HG02973 (cell line): ENCODE measurements around the gene MSTN.

ENCODE experiments used
- ATAC-seq: cut with Tn5 transposase; IDR thresholded peaks from one replicate; pipeline ENCODE4 v1.9.1; 2021; ENCODE audit warnings: moderate library complexity; ENCODE audit not compliant: unreplicated experiment

MSTN gene

GRCh38 chr2:190062601-190063000 lies at the start of gene MSTN:
Gene MSTN (minus strand): TSS chr2:190062729. CDS start chr2:190062596, 133 bp downstream.
- no peak for ATAC-seq

DNA sequence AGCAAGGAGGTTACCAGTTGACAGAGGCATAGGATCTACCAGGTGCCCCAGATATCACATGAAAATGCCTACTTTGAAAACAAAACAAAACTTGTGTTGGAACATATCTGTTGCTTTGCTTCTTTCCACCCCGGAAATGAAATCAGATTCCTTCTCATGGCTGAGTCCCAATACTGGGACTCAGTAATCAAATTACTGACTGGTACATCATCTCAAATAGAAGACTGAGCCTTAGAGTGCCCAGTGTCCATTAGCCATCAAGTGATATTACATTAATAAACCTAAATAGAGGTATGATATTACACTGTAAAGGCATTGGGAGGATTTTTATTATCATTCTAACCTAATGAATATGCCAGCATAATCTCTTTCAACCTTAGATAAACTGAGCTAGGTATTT lies 48.6 kb upstream of the MSTN start:
- ATAC-seq, result no peak

- ATAC-seq, result no peak
Observed at GRCh38 chr2:190110699-190111098, 48.2 kb upstream of the MSTN start.

DNA sequence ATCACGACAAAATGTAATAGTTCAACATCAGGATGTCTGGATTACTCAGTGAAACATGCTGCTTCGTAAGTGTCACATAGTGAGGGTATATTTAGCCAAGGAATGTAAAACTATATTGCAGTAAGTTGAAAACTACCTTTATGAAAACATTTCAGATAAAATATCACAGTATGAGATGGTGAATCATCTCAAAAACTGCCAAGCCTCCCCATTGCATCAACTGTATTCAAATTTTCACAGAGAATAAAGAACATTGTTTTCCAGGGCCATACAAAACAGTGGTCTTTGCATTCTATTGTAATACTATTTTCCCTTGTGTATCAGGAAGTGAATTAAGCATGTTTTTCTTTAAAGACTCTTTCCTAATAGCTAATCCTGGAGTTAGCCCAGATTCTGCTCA lies 47.6 kb upstream of the MSTN start:
- no peak for ATAC-seq

- no peak for ATAC-seq
Observed at GRCh38 chr2:190107409-190107808, 44.9 kb upstream of the MSTN start.

- ATAC-seq, result no peak
Observed at GRCh38 chr2:190106783-190107182, 44.3 kb upstream of the MSTN start.

DNA sequence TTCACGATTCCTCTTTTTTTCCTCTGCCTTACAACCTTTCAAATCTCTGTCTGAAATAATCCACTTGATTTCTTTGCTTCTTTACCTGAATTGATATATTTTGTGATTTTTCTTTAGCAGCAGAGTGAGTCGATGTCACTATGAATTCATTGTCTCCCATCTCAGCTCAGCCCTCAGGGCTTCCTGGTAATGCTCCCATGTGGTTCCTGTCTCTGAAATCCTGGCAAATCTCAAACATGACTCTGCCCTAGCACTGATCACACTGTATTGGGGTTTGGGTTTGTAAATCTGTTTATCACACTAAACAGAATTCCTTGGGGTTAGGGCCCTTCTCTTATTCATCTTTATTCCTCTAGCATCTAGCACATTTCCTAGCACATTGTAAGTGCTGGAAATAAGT lies 43.0 kb upstream of the MSTN start:
- ATAC-seq, result no peak

DNA sequence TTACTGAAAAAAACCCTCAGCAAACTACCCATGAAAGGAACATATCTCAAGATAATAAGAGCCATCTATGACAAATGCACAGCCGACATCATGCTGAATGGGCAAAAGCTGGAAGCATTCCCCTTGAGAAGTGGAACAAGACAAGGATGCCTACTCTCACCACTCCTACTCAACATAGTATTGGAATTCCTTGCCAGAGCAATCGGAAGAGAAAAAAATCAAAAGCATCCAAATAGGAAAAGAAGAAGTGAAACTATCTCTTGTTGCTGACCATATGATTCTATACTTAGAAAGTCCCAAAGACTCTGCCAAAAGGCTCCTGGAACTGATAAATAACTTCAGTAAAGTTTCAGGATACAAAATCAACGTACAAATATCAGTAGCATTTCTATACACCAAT lies 40.6 kb upstream of the MSTN start:
- no peak for ATAC-seq

DNA sequence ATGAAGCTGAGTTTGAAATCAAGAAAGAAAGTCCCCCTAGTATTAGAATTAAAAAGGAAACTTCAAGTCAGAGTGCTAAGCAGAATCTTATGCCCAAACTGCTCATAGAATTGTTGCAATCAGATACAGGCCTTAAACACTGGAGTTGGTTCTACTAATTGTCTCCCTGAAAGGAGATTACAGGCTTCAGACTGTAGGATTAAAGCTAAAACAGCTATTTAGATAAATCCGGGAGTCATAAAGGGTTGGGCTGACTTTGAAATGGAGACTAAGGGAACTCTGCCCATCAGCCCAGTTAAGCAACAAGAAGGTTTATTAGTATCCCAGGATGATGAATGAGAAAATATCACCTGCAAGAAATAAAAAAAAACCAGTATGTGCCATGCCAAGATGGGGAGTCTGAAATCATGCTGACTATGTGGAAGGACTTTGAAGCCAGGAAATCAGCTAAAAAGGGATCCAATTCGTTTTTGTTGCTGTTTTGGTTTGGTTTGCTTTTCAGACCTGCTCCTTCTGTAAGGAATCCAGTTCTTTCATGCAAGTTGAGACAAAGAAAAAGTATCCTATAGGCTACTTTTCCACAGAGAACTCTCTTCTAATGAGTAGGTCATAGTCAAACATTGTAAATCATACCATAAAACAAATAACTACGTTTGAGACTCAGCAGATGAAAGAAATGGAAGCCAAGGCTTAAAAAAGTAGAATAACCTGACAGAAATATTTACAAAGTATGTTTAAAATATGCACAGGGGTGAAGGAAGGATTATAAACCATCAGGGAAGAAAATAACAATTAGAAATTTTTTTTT lies 37.6 kb upstream of the MSTN start:
- ATAC-seq, result no peak

DNA sequence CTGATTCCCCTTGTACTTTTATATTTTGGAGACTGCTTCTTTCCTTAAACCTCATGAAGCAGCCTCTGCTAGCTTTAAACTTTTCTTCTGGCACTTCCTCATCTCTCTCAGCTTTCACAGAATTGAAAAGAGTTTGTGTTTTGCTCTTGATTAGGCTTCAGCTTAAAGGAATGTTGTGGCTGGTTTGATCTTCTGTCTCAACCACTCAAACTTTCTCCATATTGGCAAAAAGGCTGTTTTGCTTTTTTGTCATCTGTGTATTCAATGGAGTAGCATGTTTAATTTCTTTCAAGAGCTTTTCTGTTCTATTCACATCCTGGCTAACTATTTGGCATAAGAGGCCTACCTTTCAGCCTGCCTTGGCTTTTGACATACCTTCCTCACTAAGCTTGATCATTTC lies 36.3 kb upstream of the MSTN start:
- no peak for ATAC-seq

GRCh38 chr2:190097115-190097514 lies 34.6 kb upstream of the MSTN start:
- no peak for ATAC-seq

- no peak for ATAC-seq
Observed at GRCh38 chr2:190094316-190094871, 31.9 kb upstream of the MSTN start.

DNA sequence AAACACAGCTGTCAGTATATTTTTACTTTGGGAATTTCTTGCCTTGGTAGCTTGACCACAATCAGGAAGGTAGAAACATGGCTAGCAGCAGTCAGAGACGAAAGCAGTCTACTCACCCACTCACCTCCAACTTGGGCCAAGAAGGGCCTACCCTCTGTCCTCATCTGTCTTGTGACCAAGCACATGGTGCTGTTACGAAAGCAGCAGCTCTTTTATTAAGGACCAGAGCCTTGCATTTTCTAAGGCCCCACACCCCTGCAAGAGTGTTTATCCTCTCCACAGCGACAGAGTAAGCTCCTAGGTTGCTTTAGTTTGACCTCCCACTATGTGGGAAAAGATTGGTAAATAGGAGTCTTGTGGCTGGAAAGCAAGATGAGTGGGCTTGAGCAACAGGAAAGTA lies 31.3 kb upstream of the MSTN start:
- no peak for ATAC-seq

DNA sequence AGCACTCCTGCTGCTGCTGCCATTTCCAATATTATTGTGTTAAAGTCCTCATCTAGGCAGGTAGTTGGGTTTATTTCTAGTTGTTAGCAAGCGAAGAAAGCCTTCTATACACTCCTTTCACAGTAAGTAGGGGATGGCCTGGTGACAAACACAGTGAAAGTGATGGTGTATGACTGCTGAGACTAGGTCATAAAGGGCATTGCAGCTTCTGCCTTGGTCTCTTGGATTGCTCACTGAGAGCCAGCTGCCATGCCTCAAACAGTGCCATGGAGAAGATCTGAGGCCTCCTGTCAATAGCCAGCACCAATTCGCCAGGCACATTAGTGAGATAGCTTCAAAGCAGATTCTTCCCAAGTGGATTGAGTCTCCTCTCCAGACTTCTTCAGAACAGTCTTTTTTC lies 27.6 kb upstream of the MSTN start:
- ATAC-seq, result no peak

DNA sequence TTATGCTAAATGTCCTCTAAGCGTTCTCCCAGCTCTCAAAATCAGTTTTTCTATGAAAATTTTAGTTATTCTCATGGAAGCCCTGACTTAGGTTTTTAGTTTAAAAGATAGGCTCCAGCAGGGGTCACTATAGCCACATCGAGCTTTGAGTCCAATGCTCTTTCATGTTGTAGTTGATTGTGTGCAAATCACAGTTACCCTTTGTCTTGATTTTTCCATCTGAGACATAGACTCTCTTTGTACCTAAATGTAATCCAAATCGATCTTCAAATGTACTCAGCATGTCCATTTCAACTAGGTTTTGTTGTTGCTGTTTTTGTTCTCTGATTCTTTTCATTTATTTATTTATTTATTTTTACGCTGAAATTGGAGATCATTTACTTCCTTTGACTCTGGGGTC lies 26.4 kb upstream of the MSTN start:
- peak; percentile 74 for ATAC-seq

DNA sequence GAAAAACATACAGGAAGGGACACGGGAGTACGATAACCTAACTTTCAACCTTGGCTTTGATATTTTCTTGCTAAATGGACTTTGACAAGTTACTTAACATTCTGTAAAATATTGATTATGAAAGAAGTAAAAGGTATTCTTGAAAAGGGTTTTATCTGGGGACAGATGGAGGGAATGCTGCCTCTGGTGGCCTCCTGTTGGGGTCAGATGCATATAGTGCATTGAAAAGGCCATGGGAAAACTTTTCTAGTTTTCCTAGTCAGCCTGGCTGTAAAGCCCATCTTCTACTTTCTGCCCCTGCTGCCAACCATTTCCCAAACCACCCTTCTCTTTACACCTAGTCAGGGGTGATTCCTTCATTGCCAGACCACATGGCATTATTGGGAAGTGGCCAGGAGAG lies 22.2 kb upstream of the MSTN start:
- ATAC-seq, result no peak

- no peak for ATAC-seq
Observed at GRCh38 chr2:190082118-190082517, 19.6 kb upstream of the MSTN start.

DNA sequence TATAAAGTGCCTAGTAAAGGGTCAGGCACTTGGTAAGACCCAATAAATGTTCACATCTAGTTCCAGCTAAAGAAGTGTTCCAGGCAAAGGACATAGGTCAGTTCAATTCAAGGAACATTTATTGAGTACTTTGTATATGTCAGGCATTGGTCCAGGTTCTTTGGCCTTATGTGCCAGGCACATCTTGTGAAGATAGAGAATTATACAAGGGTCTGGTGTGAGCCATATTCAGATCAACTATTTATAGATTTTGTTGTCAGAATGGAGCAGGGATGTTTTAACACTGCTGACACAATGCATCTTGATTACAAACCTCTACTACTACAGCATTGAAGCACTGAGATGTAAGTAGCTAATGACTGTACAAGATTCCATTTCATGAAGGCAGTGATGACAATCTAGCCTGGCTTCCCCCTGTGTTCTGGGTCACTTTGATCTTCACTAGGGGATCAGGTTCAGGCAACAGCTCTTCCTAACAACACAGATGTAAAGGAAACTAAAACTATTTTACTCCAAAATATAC lies 18.1 kb upstream of the MSTN start:
- ATAC-seq, result no peak

DNA sequence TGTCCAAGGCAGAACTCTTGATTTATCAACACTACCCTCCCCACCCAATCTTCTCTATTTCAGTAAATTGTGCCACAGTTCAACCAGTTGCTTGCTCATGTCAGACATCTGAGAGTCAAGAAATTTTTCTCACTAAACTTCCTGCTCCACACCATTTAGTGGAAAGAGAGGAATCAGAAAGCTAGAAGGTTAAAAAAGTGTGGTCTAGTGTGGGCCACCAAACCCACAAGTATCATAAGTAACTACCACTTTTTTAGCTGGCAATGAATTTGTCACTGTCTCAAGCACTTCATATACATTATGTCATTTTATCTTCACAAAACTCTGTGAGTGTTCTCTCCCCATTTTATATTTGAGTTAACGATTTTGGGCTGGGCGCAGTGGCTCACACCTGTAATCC lies 16.6 kb upstream of the MSTN start:
- ATAC-seq, result no peak

DNA sequence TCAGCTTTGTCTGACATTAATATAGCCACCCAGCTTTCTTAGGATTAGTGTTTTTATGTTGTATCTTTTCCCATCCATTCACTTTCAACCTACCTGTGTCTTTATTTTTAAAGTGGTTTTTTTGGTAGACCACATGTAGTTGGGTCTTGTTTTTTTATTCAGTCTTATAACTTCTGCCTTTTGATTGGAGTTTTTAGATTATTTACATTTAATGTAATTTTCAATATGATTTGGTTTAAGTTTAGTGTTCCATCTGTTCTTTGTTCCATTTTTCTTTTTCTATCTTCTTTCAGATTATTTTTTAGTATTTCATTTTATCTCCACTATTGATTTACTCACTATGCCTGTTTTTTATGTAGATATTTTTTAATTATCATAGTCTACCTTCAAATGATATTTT lies 13.1 kb upstream of the MSTN start:
- no peak for ATAC-seq

GRCh38 chr2:190069936-190070696 lies 7.6 kb upstream of the MSTN start:
- ATAC-seq, result peak; percentile 73

- no peak for ATAC-seq
Observed at GRCh38 chr2:190068764-190069163, 6.2 kb upstream of the MSTN start.
